NOMO-1 (cell line): ENCODE results near the gene GAPT.

Source experiments
- DNase-seq, 2 experiments: peaks; one replicate each; lab custom pipeline; 2025; ENCODE audit not compliant: unreplicated experiment in 2 of 2; lab: John Stamatoyannopoulos, UW

Gene GAPT

DNA sequence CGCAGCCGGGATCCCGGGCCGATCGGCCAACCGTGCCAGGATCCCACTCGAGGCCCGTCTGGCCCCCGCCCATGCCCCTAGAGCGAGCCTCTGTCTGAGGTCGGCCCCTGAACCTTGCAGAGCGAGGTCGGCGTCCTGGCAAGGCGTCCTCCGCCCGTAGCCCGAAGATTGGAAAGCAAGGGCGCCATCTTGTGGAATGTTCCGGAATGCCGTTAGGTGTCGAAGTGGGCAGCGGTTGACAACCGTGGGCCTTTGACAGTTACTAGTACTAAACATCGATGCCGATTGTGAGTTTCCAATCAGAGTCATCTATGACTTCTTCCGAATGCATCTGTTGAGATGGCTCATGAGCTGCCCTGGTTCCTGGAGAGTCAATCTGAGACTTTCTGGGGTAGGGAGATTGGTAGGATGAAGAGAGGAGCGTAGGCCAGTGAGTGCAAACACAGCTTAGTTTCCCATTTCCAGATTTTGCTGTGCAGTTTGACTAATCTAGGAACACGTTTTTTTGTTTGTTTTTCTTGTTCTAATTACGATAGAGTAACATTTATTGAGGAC, 30.4 kb upstream of the GAPT start:
- peak; percentile 83 to 88 for DNase-seq

DNA sequence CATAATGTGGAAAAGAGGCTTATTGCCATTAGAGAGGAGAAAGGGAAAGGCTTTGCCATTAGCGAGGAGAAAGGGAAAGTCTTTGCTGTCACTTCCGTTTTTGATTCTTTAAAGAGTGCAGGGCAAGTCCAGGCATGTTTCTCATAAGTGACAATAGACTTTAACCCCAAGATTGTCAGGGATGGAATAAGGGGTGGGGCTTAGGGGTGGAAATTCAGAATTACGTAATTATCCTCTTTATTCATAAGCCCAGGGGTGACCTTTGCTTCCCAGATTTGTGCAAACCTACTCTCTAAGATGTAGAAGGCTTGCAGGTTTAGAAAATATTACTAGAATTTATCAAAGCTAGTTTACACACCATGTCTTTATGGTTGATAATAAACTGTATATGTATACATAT, 29.1 kb upstream of the GAPT start:
- DNase-seq = peak; percentile 86 to 99

DNA sequence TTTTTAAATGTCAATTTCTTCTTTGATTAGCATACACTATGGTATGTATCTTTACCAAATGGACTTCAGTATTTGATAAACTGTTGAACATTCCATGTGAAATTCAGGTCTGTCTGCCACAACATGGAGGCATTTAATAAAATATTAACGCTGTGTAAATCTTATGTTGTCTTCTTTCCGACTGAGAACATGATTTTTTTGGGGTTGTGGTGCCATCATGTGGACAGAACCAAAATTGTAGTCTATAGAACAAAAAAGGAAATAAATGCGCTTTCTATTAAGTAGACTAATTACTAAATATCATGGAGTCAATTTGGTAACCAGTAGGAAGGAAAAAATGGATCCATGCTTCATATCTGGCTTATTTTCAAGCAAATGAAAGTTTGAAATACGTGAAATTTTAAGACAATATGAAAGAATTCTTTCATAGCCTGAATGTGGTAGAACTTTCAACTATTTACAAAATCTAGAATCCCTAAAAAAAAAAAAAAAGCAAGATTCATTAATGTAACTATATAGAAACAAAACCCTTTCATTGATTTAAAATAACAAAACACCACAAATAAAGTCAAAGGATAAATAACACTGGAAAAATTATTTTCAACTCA, 28.5 kb upstream of the GAPT start:
- peak; percentile 18 to 48 for DNase-seq

DNA sequence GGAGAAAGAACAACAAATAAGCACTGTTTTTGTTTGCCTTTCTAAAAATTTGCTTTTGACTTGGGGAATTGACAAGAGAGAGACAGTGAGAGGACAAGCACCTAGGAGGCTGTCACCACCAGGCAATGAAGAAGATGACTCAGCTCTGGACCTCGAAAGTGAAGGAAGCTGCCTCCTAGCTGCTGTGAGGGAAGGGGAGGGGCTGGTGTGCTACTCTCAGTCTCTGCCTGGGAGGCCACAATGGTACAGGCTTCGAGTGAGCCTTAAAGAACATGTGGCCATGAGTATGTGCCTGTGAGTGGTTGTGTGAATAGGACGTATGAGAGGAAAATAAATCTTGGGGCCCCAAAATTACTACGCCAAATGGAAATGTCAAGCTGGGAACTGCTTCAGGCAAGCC, 24.3 kb upstream of the GAPT start:
- DNase-seq = peak; percentile 85

DNA sequence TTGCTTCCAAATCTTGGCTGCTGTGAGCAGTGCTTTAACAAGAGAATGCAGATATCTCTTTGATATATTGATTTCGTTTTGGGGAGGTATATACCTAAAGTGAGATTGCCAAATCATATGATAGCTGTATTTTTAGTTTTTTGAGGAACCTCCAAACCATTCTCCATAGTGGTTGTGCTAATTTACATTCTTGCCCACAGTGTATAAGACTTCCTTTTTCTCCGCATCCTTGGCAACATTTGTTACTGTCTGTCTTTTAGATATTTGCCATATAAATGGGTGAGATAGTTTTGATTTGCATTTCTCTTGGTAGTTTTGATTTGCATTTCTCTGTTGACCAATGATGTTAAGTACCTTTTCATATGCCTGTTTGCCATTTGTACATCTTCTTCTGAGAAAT, 21.3 kb upstream of the GAPT start:
- DNase-seq = peak; percentile 49 to 82

DNA sequence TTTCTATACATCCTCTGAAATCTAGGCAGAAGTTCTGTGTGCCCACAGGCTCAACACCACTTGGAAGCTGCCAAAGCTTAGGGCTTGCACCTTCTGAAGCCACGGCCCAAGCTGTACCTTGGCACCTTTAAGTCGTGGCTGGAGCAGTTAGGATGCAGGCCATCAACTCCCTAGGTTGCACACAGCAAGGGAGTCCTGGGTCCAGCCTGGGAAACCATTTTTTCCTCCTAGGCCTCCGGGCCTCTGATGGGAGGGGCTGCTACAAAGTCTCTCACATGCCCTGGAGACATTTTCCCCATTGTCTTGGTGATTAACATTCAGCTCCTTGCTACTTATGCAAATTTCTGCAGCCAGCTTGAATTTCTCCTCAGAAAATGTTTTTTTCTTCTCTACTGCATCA, 15.8 kb upstream of the GAPT start:
- no peak for DNase-seq

DNA sequence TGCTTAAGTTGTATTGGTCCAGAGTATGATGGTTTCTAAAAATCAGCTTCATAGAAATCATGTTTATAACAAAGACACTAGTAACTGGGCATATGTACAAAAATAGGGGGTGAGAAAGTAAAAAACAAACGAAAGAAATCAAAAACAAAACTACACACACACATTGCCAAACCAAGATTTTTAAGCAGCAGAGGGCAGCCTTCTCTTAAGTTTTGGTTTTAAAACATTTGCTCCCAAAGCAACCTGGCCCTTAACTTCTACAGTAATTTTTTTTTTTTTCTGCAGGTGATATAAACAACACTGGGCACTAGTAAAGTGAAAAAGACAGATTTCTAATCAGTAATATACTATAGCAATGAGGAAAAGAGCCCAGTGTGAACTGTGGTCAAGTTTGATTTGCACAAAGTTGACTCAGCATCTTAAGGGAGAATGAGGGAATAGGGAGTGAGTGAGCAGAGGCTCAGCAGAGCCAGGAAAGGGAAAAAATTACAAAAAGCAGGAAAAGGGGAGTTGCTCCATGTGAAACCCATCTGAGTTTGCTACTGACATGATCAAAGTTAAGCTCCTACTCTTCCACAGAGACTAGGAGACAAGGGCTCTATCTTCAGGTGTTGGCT, 13.4 kb upstream of the GAPT start:
- DNase-seq = peak; percentile 31 to 36

DNA sequence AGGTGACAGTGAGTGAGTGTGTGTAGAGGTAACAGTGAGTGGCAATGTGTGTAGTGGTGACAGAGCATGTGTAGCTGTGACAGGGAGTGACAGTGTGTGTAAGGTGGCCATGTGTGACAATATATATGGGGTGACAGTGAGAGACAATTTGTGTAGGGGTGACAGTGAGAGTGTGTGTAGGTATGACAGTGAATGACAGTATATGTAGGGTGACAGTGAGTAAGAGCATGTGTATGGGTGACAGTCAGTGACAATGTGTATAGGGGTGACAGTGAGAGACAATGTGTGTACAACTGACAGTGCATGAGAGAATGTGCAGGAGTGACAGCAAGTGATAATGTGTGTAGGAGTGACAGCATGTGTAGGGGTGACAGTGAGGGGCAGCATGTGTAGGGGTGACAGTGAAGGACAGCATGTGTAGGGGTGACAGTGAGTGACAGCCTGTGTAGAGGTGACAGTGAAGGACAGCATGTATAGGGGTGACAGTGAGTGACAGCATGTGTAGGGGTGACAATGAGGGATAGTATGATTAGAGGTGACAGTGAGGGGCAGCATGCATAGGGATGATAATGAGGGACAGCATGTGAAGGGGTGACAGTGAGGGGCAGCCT, 10.1 kb upstream of the GAPT start:
- DNase-seq = no peak

DNA sequence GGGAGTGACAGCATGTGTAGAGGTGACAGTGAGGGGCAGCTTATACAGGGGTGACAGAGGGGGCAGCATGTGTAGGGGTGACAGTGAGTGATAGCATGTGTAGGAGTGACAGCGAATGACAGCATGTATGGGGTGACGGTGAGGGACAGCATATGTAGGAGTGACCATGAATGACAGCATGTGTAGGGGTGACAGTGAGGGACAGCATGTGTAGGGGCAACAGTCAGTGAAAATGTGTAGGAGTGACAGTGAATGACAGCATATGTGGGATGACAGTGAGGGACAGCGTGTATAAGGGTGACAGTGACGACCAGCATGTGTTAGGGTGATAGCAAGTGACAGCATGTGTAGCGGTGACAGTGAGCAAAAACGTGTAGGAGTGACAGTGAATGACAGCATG, 9.4 kb upstream of the GAPT start:
- DNase-seq = no peak

DNA sequence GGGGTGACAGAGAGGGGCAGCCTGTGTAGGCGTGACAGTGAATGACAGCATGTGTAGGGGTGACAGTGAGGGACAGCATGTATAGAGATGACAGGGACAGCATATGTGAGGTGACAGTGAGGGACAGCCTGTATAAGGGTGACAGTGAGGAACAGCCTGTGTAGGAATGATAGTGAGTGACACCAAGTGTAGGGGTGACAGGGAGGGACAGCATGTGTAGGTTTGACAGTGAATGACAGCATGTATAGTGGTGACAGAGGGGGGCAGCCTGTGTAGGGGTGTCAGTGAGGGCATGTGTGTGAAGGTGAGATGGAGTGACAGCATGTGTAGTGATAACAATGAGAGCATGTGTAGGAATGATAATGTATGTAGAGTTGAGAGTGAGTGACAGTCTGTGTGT, 8.7 kb upstream of the GAPT start:
- no peak for DNase-seq

DNA sequence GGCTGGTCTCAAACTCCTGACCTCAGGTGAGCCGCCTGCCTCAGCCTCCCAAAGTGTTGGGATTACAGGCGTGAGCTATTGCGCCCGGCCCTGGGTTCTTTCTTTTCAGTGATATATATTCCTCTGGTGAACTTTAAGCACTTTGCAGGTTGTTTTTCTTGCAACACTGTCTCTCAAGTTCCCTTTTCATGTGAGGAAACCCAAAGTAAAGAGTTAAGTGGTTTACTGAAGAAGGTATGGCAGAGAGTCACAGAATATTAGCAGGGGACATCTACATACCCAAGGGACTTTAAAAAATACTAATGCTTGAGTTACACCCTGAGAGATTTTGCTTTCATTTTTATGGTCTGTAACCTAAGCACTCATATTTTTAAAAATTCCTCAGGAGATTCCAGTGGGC, 6.7 kb upstream of the GAPT start:
- peak; percentile 47 to 84 for DNase-seq

DNA sequence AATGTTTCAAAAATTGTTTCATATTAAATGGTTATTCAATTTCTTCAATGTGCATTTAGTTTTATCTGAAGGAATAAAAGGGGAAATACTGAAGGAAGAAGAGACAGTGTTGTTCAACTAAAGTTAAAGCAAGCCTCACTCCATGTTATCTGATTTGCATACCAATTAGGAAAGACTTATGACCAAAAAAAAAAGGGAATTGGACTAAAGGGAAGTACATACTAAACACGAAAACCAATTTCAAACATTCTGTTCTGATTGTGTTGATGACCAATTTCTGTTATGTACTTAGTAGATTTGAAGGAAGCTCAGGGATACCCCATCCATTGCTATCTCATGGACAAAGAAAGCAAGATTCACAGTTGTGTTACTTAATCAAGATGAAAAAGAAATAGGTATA, 4.9 kb upstream of the GAPT start:
- peak in 1 of 2 experiments; percentile 26 for DNase-seq

DNA sequence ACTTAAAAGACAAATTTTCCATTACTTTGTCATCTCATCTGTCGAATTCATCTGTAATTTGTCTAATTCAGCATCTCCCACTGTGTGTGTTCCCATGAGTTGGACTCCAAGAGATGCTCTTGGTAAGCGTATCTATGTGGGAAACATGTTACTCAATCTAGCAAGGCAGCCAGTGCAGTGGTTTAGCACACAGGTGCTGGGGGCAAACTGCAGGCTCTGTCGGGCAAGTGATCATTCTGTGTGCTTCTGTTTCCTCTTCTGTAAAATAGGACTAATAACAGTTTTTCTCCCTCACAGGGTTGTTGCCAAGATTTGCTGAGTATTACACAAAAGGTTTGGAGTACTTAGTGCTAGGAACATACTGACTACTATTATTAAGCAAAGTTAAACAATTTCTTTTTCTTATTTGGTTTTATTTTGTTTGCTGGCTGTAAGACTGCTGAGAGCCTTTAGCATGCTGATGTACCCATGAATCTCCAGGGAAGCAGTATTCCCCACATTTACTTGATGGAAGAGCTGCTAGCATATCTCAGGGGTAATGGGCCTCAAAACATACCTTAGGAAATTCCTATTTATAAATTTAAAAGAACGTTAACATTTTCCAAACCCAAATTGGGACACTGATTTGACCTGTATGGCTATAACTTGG, 709 bp upstream of the GAPT start:
- DNase-seq = peak; percentile 61 to 75

DNA sequence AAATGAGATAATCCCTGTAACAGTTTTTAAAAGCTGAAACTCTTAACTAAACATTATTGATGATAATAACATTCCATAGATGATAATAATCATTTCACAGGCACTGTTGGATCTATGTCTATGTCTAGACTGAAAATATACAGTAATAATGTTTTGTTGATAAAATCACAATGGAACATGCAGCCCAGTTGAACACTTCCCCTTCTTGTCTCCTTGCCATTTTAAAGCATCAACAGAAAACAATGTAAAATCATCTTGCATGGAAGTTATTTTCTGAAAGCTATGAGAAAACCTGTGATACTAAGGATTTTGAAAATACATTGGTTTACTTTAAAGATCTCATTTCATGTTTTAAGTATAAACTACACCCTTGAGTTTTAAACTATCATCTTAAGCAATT, 1.9 kb downstream of the GAPT start:
- DNase-seq = peak in 1 of 2 experiments; percentile 39

DNA sequence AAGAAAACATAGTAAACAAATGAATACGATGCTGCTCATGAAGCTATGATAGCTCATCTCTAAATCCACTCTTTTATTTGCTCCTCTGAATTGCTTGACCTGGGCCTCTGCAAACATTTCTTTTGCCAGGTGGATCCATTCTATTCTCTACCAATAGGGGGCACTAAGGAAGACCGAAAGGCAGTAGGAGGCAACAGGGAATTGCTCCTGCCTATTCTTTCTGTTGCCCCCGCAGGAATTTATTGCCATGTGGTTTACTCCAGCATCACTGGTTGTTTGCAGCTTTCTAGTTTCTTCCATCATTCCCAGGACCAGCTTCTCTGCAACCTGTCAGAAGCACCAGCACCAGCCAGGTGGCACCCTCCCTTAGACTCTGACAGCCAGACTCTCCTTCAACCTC, 5.3 kb downstream of the GAPT start:
- no peak for DNase-seq

DNA sequence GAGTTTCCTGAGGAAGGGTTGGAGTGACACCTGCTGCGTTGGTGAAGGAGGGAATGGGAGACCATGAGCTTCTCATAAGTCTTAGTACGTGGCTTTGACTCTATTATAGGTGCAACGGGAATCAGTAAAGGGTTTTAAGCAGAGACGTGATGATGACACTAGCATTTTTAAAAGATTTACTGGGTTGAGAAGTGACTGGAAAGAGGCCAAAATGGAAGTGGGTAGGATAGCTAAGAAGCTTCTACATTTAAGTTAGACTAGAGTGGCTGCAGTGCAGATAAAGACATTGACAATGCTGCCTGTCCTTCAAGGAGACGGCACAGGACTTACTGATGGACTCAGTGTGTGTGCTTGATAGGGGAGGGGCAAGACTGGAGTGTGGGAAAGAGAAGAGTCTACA, 6.2 kb downstream of the GAPT start:
- no peak for DNase-seq

DNA sequence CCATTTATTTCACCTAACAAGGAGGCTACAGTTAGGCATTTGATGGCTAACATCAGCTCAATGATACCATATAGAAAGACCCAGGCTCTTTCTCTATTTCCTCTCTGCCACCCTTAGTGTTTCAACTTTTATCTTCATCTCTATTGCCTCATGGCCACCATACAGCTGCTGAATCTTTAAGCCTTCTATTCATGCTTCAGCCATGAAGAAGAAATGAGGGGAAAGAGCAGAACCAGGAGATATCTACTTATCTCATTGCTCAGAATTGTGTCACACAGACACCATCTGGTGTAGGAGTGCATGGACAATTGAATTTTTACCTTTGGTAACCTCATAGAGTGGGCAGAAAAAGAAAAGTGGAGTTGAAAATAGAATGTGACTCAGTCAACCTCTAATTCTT, 6.7 kb downstream of the GAPT start:
- DNase-seq = peak in 1 of 2 experiments; percentile 10

DNA sequence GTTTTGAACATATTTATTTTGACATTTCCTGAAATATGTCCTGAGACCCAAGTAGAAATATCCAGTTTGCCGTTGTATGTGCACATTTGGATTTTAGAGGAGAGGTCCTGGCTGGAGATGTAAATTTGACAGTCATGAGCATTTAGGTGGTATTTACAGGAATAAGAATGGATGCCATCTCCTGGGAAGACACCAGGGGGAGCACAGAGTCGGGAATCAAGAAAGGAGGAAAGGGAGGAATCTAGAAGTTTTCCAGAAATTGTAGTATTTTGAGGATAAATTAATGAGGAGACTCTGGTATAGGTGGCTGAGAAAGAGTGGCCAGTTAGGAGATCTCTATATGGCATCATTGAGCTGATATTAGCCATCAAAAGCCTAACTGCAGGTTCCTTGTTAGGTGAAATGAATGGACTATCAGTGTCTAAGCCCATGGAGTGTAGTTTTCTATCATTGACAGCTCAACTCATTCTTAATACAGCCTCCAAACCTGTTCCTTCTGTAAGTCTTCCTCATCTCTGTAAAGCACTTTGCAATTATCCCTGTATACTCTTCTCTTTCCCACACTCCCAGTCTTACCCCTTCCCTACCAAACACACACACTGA, 7.2 kb downstream of the GAPT start:
- peak in 1 of 2 experiments; percentile 19 for DNase-seq

DNA sequence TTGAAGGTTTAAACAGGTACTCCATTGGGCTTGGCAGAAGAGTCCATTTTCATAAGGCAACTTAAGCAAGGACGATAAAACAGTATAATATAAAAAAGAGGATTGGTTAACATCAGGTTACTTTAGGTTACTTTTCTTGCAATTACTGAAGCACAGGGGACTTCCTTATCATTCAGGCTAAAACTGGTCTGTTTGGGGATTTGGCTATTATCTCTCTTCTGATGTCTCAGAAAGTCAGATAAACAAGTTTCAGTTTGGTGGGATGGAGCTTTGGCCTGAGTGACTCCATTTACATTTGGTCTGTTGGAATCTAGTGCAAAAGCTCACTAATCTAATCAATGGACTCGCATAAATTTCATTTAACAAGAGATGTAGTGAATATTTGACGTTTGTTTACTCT, 8.0 kb downstream of the GAPT start:
- DNase-seq = peak in 1 of 2 experiments; percentile 12

DNA sequence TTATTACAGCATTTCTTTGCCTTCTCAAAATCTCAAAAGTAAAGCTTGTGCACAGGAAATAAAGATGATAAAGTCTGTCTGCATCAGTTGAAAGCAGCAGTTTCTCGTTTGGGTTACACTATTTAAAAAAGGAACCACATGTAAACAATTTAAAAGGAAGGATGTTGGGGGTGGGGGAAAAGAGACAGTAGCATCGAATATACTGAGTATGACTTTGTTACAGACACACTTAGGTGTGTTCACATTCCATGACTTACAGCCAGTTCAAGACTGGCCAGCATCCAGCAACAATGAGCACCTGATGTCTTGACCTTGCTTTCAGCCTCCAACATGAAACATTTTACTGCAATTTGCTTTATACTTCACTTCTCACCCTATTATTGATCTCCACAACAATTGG, 8.7 kb downstream of the GAPT start:
- DNase-seq = peak in 1 of 2 experiments; percentile 28

DNA sequence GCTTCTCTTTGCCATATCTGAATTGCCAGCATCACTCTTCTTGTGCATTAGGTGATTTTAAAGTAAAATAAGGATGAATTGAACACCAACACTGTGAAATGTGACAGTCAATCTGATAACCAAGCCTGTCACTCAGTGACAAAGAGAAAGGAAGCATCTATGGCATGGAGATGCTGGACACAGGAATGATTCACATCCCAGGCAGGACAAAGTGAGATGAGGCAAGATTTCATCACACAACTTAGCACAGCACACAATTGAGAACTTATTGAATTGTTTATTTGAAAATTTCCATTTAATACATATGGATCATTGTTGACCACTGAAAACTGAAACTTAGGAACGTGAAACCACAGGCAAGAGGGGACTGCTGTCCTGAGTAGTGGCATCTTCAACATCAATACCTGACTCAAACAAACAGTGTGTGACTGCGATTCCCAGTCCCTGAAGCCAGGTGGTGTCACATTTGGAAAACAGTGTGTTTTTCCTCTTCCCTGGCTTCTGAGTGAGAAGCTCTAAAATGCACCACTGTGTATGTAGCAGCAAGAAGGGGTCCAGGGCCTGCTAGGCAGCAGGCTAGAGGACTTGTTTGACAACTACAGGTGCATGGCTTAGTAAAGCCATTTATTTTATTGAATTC, 10.7 kb downstream of the GAPT start:
- DNase-seq = no peak
